Hematopoietic multipotent progenitor cell treated with erythropoietin and hydrocortisone succinate and interleukin-3 and kit ligand, for 17 days (in vitro differentiated cells): ENCODE data around the gene FER.
"Not testable (repeated sequence)": the region's sequence is repeated elsewhere in the genome, so short reads cannot be mapped to it uniquely, and the experiment has no call there.

Experiments
- DNase-seq: peaks from one replicate; pipeline ENCODE4 v3.0.0-alpha.2; 2015; ENCODE audit warnings: low spot score

Gene FER

GRCh38 chr5:108747774-108748400 is at the start of gene FER:
Gene FER (plus strand): TSS chr5:108747897. CDS start chr5:108798183, 50,286 bp downstream.
- peak; percentile 40 for DNase-seq

DNA sequence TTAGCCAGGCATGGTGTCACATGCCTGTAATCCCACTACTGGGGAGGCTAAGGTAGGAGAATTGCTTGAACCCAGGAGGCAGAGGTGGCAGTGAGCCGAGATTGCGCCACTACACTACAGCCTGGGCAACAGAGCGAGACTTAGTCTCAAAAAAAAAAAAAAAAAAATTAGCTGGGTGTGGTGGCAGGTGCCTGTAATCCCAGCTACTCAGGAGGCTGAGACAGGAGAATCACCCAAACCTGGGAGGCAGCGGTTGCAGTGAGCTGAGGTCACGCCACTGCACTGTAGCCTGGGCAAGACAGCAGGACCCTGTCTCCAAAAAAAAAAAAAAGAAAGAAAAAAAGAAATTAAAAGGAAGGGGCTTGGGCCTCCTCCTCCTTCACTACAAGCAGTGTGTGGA is 47.3 kb upstream of the FER start:
- not testable (repeated sequence) for DNase-seq

GRCh38 chr5:108700930-108701329 is 46.8 kb upstream of the FER start:
- DNase-seq: no peak

DNA sequence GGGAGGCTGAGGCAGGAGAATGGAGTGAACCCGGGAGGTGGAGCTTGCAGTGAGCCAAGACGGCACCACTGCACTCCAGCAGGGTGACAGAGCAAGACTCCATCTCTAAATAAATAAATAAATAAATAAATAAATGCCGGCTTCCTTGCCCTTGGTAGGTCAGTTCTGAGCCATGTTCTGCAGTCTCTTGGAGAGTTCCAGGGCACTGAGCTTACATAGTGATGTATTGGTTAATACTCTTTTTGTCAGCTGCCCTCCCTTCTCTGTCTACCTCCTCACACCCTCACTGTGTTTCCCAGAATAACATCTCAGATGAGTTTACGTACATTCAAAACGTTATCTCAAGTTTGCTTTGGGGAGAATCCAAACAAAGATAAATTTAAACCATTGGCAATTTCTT is 45.2 kb upstream of the FER start:
- no peak for DNase-seq

- DNase-seq: no peak
Observed at GRCh38 chr5:108703313-108703712, 44.4 kb upstream of the FER start.

DNA sequence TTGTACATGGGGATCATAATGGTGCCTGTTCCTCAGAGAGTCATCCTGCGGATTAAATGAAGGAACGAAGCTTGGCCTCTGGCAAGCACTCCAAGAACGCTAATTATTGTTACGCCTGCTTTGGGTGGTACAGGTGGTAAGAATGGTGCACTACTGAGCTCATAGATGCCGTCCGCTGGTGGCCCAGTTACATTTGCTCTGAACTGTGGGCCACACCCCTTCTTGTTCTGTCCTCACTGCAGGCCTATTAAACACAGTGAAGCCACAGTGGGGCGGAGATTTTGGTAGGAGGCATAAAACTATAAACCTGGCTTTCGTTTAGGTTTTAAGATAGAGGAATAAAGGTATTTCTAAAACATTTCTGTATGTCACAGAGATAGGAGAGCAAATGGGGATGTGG is 40.6 kb upstream of the FER start:
- DNase-seq: no peak

DNA sequence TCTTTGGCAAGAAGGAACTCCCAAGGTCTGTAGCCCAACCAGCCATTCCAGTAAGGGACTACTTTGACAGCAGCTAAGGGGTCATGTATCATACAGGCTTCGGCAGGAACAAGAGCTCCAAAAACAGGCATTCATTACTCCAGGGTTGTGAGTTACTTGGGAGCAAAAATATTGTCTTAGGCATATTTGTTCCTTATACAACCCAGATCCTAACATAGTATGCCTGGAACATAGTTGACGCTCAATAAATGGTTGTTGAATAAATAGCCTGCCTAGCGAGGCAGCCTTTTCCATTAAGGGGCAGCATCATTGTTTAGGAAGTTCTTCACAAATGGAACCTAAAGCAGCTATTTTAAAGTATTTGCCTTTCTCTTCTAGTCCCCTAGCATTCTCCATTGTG is 35.8 kb upstream of the FER start:
- no peak for DNase-seq

DNA sequence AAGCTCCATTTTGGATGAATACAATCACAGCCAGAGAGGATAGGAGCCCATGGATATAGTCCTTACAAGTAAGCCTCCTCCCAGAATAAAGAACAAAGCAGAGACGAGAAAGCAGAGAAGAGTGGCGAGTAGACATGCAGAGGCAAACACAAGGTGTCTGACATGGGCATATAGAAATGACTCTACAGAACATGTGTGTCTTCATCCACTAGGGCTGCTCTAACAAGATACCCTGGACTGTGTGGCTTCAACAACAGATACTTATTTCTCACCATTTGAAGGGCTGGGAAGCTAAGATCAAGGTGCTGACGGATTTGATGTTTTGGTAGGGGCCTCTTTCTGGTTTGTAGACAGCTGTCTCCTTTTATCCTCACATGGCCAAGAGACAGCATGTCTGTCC is 32.3 kb upstream of the FER start:
- DNase-seq: no peak

- no peak for DNase-seq
Observed at GRCh38 chr5:108720391-108720790, 27.3 kb upstream of the FER start.

GRCh38 chr5:108726446-108727235 is 21.1 kb upstream of the FER start:
- no peak for DNase-seq

- DNase-seq: no peak
Observed at GRCh38 chr5:108727236-108727650, 20.5 kb upstream of the FER start.

DNA sequence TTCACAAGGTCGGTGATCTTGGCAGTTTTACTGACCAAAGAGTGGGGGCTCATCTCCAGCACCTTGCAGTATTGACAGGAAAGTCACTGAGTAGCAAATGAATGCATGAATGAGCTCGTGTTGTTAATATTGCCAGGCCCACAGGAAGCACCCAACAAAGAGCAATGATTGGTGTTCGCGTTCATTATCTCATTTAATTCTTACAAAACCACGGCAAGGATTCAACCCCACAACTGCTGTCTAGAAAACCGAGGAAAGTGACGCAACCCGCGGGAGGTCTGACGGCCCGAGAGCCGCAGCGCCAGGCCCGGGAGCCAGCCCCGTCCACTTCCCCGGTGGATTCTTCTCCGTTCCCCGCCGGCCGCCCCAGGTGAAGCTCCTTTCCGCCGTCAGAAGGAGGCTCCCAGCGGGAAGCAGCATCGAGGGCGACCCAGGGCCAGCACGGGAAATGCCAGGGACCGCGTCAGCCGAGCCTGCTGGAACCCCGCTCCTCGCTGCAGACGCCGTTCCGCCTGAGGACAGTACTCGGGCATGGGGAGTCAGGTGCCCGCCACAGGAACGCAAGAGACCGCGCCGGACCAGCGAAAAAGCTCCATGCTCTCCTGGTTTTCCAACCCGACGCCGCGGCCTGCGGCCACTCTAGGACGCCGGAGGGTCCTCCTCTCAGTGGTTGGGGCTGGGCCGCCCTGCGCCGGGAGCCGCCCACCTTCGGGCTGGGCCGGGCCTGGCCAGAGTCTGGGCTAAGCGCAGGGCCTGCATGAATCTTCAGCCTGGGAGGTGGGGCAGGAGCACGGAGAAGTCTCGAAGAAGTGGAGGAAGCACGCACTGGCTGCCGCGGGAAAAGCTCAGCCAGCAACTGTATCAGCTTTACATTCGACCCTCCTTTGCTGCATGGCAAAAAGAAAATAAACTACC is 19.8 kb upstream of the FER start:
- DNase-seq: peak; percentile 71

- DNase-seq: no peak
Observed at GRCh38 chr5:108728566-108729241, 19.0 kb upstream of the FER start.

- DNase-seq: no peak
Observed at GRCh38 chr5:108729242-108729615, 18.5 kb upstream of the FER start.

DNA sequence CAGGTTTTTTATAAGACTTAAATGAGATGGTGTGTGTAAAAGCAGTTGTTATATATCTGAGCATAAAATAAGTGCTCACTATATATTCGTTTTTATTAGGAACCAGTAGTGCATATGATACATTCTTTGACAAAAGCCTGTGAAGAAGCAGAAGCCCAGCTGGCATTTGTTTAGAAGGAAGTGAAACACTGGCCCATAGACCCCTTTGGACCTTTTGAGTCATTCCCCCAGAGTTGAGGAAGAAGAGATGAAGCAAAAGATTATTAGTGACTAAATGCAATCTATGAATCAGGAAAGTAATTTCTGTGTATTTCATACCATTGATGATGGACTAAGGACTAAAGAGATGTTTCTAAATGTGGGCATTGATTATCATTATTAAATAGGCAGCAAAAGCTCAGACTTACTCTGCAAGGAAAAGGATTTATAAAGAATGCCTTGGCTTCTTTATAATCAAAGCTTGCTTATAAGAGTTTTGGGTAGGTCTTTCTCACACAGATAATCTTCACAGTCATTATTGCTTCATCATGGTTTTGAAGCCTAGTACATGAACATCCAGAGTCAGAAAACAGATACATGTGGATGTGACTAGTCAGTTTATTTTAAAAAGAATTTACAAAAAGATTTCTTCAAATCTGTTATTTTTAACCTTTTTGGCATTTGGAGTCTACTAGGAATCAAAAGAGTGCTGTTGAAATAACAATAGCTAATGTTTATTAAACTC is 16.9 kb upstream of the FER start:
- no peak for DNase-seq

GRCh38 chr5:108735790-108736189 is 11.9 kb upstream of the FER start:
- DNase-seq: no peak

- no peak for DNase-seq
Observed at GRCh38 chr5:108736855-108737254, 10.8 kb upstream of the FER start.

DNA sequence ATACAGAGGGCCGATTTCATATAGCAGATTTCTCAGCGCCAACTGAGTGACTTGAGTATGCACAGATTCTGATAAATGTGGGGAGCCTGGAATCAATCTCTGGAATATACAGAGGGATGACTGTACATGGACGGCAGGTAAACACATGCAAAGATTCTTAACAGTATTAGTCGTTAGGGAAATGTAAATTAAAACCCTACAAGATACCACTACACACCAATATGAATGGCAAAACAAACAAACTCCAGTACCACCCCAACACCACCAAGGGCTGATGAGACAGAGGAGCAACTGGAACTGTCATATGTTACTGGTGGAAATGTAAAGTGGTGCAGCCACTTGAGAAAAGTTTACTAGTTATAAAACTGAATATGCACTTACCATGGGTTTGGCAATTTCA is 8.3 kb upstream of the FER start:
- DNase-seq: no peak

GRCh38 chr5:108739906-108740305 is 7.8 kb upstream of the FER start:
- DNase-seq: no peak

GRCh38 chr5:108743319-108743718 is 4.4 kb upstream of the FER start:
- DNase-seq: no peak

- DNase-seq: no peak
Observed at GRCh38 chr5:108743846-108744245, 3.9 kb upstream of the FER start.
